Activated T-helper 1 cell treated with Interleukin-2 at 50 U/mL for 16 hours (primary cell): ENCODE results near the gene HLA-DMA.

Experiments
- DNase-seq: peaks from one replicate; pipeline ENCODE4 v3.0.0-alpha.2; 2020; ENCODE audit warnings: low read depth

The HLA-DMA gene

DNA sequence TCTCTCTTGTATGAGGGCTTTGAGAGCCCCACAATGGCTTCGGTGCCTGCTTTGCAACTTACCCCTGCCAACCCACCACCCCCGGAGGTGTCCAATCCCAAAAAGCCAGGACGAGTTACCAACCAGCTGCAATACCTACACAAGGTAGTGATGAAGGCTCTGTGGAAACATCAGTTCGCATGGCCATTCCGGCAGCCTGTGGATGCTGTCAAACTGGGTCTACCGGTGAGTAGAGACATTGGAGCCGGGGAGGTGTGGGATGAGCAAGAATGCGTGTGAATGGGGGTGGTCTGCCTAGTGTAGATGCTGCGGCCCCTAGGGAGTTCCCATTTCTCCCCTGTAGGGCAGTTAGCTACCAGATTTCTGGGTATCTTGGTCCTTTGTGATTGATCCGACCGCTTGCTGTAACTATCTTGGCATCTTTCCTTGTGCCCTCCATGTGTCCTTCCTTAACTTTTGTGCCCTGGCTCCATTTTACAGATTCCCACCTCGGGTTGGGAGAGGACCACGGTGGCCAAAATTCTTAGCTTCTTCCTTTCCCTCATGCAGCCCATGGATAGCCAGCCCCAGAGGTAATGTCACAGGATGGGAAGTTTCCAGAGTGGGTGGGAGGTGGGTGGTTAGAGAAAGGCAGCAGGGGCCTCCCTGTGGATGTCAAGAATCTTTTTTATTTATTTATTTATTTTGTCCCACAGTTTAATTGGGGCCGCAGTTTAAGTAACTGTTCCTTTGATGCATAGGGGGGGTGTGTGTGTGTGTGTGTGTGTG lies 21.8 kb upstream of the HLA-DMA start:
- DNase-seq: no peak

DNA sequence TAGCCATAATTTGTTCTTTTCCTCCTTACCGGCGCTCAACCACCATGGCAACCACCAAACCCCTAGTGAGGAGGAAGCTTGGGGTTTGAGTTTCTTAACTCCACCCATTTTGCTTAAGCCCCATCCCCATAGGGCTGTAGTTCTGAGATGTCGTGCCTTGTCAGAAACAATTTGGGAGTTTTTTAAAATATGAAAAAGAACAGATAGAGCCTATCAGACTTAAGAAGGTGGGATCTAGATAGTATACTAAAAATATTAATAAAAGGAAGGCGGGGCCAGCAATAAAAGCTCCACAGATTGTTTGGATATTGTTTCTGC lies 21.1 kb upstream of the HLA-DMA start:
- DNase-seq: no peak

DNA sequence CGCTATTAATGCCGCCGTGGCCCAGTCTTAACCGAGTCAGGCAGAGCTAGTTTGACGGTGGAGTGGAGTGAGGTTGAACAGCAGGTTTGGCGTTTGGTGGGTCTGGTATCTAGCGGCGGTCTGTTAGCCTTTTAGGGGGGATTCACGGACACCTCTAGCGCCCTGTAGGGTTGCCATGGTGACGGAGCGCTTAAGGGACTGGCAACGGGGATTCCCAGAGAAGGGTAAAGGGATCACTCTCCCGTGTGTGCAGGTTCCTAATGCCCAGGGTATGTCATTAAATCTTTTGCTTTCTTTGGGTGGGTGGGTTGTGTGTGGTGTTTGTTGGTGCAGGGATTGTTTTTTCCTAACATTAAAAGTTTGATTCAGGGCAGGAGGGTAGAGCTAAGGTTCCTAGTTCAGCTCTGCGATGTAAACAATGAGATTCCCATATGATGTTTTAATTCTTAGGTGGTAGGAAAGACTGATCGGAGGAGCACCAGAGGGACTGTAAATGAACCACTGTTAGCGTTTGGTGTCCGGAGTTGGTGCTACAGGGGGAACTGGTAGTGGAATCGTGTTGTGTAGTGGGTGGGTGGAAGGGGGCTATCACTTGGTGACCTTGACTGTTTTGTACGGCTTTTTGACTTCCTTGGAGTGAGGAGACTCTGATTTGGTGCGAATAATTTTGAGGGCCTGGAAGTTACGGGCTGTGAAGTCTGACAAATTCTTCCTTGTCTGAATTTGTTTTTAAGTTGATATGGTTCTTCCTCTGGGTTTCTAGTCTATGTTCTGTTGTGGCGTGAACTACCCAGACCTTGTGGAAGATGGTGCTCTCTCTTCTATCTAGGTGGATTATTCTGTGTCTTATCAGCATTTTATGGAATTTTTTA lies 20.5 kb upstream of the HLA-DMA start:
- DNase-seq: peak; percentile 34

DNA sequence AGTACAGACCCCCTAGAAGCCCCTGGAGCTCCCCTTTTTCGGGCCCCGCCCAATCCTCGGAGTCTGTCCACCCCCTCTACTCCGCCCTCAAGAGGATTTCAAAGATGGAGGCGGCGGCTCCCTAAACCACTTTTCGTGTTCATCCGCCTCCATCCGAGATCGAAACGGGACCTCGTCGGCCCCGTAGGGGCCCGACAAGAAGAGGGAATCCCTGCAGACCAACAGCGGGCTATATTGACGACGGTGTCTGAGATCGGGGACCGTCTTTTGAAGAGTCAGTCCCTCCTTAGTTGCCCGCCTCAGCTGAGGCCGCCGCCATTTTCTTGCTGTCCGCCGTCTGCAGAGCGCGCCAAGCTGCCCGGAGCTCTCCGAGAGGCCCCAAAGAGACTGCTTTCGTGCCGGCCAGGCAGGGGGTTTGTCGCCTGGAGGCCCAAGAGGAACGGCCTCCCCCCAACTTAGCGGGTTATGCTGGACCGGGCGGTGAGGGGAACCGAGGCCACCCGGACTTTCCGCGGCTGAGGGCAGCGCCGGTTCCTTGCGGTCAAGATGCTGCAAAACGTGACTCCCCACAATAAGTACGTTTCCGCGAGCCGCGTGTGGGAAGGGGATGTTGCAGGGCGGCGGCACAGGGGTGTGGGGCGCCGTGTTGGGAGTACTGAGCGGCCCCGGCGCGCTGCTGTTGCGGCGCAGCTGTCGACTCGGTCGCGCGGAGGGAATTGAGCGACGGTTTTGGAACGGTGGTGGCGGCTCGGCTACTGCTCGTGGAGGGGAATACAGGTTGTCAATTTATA lies 19.7 kb upstream of the HLA-DMA start:
- DNase-seq: peak; percentile 47

DNA sequence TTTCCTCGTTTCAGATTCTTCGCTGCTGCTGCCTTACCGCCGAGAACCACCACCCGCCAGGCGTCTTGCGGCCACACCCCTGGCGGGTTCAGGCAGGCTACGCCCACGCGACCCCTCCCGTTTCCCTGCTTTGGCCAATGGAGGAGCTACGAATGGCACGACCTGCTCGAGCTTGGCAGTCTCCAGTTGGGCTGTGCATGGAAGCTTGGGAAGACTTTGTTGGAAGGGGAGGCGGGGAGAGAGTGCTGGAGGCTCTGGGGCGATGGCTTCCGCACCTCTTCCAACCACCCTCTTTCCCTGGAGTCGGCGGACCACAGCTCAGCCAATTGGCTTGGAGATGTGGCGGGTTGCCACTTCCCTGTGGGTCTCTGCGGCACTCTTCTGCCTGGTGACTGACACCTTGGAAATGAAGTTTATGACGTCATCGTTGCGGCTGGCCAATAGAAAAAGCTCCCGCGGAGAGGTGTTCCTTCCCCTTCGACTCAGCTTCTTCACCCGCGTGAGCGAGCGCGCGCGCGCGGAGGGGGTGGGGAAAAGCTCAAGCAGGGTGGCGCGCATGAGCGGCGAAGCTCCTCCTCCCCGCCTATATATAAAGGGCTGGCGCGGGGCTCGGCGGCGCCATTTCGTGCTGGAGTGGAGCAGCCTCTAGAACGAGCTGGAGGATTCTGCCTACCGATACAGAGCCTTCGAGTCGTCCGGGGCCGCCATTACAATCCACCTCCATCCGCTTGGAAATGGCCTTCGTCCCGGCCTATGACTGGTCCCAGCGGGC lies 18.9 kb upstream of the HLA-DMA start:
- DNase-seq: peak; percentile 100

GRCh38 chr6:32971242-32971580 lies 18.3 kb upstream of the HLA-DMA start:
- no peak for DNase-seq

- peak; percentile 62 for DNase-seq
These were observed 17.7 kb upstream of the HLA-DMA start for GRCh38 chr6:32970413-32971241.

DNA sequence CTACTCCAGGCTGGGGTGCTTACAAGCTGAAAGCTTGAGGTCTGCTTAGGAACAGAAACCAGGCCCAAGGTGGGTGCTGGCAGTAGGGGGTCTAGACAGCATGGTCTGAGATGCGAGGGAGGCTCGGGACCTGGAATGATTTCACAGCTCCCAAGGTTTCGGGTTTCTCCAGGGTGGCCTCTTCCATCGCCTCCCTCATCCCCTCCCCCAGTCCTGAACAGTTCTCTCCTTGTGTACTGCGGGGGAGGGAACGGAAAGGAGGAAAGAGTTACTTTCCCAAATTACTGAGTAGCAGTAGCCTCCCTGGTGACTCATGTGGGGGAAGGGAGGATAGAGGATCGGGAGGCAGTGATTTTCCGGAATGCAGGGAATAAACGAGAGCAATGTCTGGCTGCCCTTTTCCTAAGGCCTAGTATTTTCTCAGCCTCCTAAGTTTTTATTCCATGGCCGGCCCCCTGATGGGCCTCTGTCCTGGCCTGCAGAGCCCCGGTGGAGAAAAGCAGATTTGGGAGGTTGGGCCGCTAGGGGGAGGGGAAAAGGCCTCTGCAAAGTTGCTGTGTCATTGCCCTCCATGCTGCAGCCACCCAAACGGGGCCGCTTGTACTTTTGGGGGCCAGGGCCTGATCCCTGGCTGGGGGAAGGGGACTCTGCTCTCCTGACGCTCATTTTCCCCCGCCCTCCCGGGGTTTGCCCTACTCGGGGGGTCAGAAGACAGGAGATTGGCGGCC lies 17.0 kb upstream of the HLA-DMA start:
- DNase-seq: peak; percentile 50

GRCh38 chr6:32968867-32969684 lies 16.2 kb upstream of the HLA-DMA start:
- no peak for DNase-seq

GRCh38 chr6:32968093-32968866 lies 15.4 kb upstream of the HLA-DMA start, which contains the start of gene BRD2:
BRD2 (plus strand) TSS chr6:32968594; CDS start chr6:32972899, 4,305 bp downstream.
- DNase-seq: peak; percentile 95

DNA sequence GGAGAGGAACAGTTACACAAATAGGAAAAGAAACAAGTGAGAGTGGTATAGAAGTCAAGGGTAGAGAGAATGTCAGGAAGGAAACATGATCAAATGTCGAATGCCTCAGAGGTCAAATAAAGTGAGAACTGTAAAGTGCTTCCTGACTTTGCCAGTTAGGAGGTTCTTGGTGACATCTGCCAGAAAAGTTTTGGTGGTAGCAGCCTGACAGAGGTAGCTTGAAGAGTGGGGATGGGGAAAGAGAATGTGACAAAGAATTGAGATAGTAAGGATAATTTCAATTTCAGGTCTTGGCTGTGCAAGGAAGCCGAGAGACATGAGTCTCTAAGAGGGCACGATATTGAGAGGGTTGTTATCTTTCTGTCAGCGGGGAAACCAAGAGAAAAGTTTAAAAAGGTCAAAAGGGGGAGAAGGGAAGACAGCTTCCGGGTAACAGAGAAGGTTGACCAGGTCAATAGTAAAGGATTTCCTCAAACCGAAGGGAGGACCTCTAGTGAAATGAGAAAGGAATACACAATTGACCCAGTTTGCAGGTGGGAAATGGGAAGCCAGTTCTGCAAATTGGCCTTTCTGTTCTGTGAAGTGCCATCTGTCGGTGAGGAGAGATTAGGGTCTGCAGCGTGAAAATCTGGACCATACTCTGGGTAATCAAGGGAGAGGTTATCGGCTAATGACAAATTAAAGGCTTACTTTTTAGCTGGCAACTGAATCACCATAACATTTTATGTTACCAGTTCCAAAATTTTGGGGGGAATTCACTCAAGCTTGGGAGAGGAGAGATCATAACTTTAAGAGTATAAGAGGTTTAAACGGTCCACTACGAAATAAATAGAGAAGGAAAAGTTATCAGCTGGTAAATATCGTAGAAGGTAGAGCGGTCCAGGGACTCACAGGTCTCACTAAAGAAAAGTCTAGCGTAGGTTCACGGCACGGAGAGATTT lies 14.5 kb upstream of the HLA-DMA start:
- no peak for DNase-seq

- no peak for DNase-seq
These were observed 11.9 kb upstream of the HLA-DMA start for GRCh38 chr6:32964776-32965175.

DNA sequence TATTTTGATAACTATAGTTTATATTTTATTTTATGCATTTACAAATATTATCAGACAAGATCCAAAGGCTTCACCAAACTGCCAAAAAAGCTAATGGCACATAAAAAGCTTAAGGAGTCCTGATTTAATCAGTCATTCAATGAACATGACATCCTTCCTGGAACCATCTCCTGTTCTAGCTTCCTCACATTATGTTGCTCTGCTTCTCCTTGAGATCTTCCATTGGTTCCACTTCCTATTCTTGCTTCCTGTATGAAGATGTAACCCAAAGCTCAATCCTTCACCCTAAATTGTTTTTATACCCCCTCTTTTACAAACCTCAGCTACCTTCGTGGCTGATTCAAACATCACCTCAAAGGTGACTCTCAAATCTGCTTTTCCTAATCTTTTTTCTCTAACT lies 11.0 kb upstream of the HLA-DMA start:
- no peak for DNase-seq

- DNase-seq: no peak
These were observed 9.4 kb upstream of the HLA-DMA start for GRCh38 chr6:32962213-32962826.

- DNase-seq: no peak
These were observed 7.7 kb upstream of the HLA-DMA start for GRCh38 chr6:32960563-32960962.

DNA sequence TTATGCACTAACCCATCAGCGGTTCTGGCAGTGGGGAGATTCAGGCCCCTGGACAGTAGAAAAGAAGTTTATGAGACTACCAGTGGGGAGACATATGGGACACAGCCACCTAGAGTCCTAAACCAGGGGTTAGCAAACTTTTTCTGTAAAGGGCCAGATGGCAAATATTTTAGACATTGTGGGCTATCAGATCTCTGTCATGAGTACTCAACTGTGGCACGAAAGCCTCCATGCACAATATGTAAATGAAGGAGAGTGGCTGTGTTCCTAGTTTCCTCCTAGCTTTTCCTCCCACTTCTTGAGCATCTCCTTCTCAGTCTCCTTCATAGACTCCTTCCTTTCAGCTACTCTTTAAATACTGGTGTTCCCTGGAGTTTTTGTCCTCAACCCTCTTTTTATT lies 3.3 kb upstream of the HLA-DMA start:
- no peak for DNase-seq
